ENCODE data around the gene ZNF366.

ZNF366 gene

GRCh38 chr5:72400950-72401349, 106.3 kb downstream of the ZNF366 start:
- DNase-seq = no peak

- no peak for DNase-seq
Measured at GRCh38 chr5:72397836-72398235, 109.4 kb downstream of the ZNF366 start.

- DNase-seq = no peak
Measured at GRCh38 chr5:72394688-72395087, 112.5 kb downstream of the ZNF366 start.

GRCh38 chr5:72393052-72393451, 114.2 kb downstream of the ZNF366 start:
- DNase-seq = no peak

Data from NCI-H2171 treated with DMSO at 0.1 percent for 48 hours (cell line).